Erythroblast (primary cell): ENCODE data around the gene HOOK1.

ENCODE experiments used
- GATA1 ChIP-seq: IDR thresholded peaks from 2 replicates; pipeline ENCODE4 v1.6.1; 2011; ENCODE audit warnings: low read depth, mild to moderate bottlenecking, control low read depth, low read length, moderate library complexity
- POLR2A ChIP-seq: IDR thresholded peaks from 2 replicates; pipeline ENCODE4 v1.6.1; 2011; ENCODE audit warnings: mild to moderate bottlenecking, low read length

DNA sequence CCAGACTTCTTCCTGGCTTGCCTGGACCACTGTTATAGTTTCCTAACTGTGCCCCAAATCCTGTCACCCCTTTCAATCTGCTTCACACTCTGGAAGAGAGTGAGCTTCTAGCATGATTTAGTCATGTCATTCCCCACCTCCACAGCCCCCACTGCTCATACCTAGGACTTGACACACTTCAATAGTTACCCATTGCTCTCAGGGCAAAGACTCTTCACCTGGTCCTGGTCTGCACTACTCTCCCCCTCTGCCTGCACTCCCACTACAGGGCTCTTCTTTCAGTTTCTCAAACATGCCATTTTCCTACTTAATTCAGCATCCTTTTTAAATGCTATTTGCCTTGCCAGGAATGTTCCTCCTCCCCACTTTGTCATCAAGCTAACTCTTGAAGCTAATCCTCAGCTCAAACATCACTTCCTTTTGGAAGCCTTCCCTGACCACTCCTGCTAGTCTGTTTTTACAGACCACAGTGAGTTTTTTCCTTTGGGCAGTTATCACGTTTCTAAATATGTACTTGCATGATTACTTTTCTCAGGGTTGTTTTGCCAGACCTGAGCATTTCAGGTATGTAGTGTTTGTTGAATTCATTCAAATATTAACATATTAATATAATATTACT, 87.1 kb downstream of the HOOK1 start:
- TF ChIP-seq POLR2A (no peak), GATA1 (no peak)
